Cardiac ventricle fibroblast (primary cell): ENCODE results near the gene HDAC6. TPM values are rescaled to one million over a fixed set of nuclear protein-coding genes. Genes with fewer than 3 reads are reported as not detected.

Experiments used
- total RNA-seq: library from RNA; depleted of rRNA; stranded (reverse); fragments of >200 nt; gene quantifications from 2 replicates; pipeline ENCODE4 v1.2.3, GENCODE V29; 2015

HDAC6 gene
- total RNA-seq: 23.3 and 42.3 TPM in 2 replicates

DNA sequence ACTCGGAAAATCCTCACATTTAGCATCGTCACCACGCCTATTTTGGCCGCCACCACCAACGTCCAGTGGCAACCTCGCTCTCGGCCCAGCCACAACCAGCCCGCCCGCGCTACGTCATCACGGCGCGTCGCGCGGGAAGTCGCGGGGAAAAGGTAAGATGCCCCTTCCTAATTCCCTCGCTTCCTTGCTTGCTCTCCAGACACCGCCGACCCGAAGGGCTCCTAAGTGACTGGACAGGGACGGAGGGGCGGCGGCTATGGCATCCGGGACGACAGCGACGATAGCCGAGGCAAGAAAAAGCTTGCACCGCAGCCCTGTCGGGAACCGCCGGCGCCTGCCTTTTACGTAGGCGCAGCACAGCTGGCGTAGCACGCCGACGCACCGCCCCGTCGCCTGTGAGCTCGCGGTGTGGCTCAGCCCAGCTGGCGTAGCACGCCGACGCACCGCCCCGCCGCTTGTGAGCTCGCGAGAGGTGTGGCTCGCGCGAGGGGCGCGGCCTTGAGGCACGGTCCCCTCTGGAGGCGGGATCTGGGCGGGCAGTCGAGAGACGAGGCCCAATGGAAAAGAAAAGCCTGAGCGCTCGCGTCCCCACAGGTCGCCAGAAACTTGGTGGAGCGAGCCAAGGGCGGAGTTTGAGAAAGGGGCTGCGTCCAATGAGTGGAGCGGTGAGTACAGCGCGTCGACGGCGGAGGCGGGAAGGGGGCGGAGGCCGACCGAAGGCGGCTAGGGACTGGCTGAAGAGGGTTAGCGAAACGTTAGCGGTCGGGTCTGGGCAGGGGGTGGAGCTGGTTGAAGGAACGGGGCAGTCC lies at the start of gene HDAC6:
HDAC6 (plus strand) TSS at position 788 of the 809 bp plus-strand sequence. CDS start 626 bp downstream, outside the sequence.

GRCh38 chrX:48761674-48762471 lies 40.0 kb upstream of the HDAC6 start, which contains the start of gene GLOD5:
GLOD5 (plus strand) TSS chrX:48761747; CDS start chrX:48761791, 44 bp downstream.

GRCh38 chrX:48786341-48786800 lies 15.5 kb upstream of the HDAC6 start, which contains the start of gene GATA1:
GATA1 (plus strand) TSS chrX:48786590; CDS start chrX:48791110, 4,520 bp downstream.

GRCh38 chrX:48826135-48826875 lies 24.4 kb downstream of the HDAC6 start, which contains the start of gene ERAS:
ERAS (plus strand) TSS chrX:48826513; CDS start chrX:48829124, 2,611 bp downstream.

DNA sequence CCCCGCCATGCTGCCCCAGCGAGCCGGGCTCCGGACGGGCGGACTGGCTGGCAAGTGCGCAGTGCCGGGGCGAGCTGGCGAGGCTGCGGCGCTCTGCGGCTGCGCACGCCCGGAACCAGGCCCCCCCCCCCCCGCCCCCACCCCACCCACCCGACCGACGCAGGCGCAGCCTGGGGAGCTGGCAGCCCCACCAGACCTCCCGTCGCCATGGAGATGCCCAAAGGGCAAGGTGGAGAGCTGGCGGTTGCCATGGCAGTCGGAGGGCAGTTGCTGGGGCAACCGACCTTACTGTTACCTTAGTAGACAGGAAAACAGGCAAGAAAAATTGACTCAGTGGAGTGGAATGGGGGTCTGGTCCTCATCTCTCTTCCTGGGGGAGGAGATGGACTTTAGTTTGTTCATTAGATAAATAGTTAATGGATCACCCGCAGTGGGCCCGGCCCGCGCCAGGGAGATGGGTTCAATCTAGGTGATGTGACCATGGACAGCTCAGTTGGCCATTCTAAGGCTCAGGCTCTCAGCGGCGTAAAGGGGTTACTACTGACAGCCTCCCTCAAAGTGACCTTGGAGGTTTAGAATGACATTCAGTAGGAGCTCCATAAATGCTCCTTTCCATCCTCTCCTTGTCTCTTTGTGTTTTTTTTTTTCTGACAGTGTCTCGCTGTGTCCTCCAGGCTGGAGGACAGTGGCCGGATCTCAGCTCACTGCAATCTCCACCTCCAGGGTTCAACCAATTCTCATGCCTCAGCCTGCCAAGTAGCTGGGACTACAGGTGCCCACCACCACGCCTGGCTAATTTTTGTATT lies 33.9 kb downstream of the HDAC6 start, which contains the start of gene PCSK1N:
PCSK1N (minus strand) TSS at position 87 of the 806 bp plus-strand sequence; CDS start at position 9, 78 bp downstream.

Other genes starting within 250 kb of the HDAC6 start
- gene RBM3, start 227.6 kb upstream of the HDAC6 start, total RNA-seq: 161 and 182 TPM in 2 replicates
- gene WDR13, start 204.6 kb upstream of the HDAC6 start, total RNA-seq: 75.8 and 109 TPM in 2 replicates
- gene WAS, start 118.3 kb upstream of the HDAC6 start, total RNA-seq: 1.1 and 1.6 TPM in 2 replicates
- gene SUV39H1, start 105.3 kb upstream of the HDAC6 start, total RNA-seq: 2.7 and 6.2 TPM in 2 replicates
- gene GLOD5, start 40.3 kb upstream of the HDAC6 start, total RNA-seq: not detected in 2 replicates
- gene GATA1, start 15.5 kb upstream of the HDAC6 start, total RNA-seq: not detected in 2 replicates
- gene ERAS, start 24.4 kb downstream of the HDAC6 start, total RNA-seq: not detected in 2 replicates
- 1.0 and 1.4 TPM in 2 replicates for gene PCSK1N, start 33.5 kb downstream of the HDAC6 start, total RNA-seq
- 17.8 and 19.7 TPM in 2 replicates for gene TIMM17B, start 95.7 kb downstream of the HDAC6 start, total RNA-seq
- gene PQBP1, start 95.9 kb downstream of the HDAC6 start, total RNA-seq: 53.7 and 56.3 TPM in 2 replicates
- 21.3 and 23.8 TPM in 2 replicates for gene SLC35A2, start 109.6 kb downstream of the HDAC6 start, total RNA-seq
- gene PIM2, start 117.0 kb downstream of the HDAC6 start, total RNA-seq: 1.4 and 2.1 TPM in 2 replicates
- 33.8 and 40.0 TPM in 2 replicates for gene OTUD5, start 155.5 kb downstream of the HDAC6 start, total RNA-seq
- 5.0 and 5.3 TPM in 2 replicates for gene KCND1, start 169.8 kb downstream of the HDAC6 start, total RNA-seq
- gene GRIPAP1, start 200.2 kb downstream of the HDAC6 start, total RNA-seq: 13.2 and 14.8 TPM in 2 replicates
- gene TFE3, start 241.3 kb downstream of the HDAC6 start, total RNA-seq: 73.1 and 84.2 TPM in 2 replicates